Stimulated activated memory B cell treated with anti-CD40 and anti-IgM and Interleukin-4, amounts not matched to agents 10 μg/mL and 1 μg/mL and 100 μg/mL, for 72 hours (primary cell): Measurements from ENCODE around the gene MAPK8.
"Not testable (repeated sequence)": the region's sequence is repeated elsewhere in the genome, so short reads cannot be mapped to it uniquely, and the experiment has no call there.

Source experiments
- ATAC-seq: fragments of 150-1000 bp; cut with Tn5 transposase; 2 replicates; pipeline ENCODE4 v1.10.0; 2021
- H3K27ac Mint-ChIP-seq: one replicate; pipeline ENCODE4 v1.8.0; 2022; ENCODE audit warnings: mild to moderate bottlenecking, mixed read lengths
- H3K27me3 Mint-ChIP-seq: one replicate; pipeline ENCODE4 v1.8.0; 2022; ENCODE audit warnings: mixed read lengths
- H3K36me3 Mint-ChIP-seq: one replicate; pipeline ENCODE4 v1.8.0; 2022; ENCODE audit warnings: mixed read lengths
- H3K4me1 Mint-ChIP-seq: one replicate; pipeline ENCODE4 v1.8.0; 2022; ENCODE audit warnings: mixed read lengths
- H3K4me3 Mint-ChIP-seq: one replicate; pipeline ENCODE4 v1.8.0; 2022; ENCODE audit warnings: mild to moderate bottlenecking, moderate library complexity, mixed read lengths
- H3K9me3 Mint-ChIP-seq: one replicate; pipeline ENCODE4 v1.8.0; 2022; ENCODE audit warnings: mixed read lengths

MAPK8 gene

GRCh38 chr10:48340734-48341133, 34.3 kb downstream of the MAPK8 start:
- ATAC-seq: no peak
- no peaks in the 10 kb centered on the region for H3K27me3 Mint-ChIP-seq
- H3K4me1 Mint-ChIP-seq: peaks cover 34% of the 10 kb centered on the region
- H3K36me3 Mint-ChIP-seq: peaks cover 34% of the 10 kb centered on the region
- no peak overlapping the region for H3K4me3 Mint-ChIP-seq
- H3K27ac Mint-ChIP-seq: no peak overlapping the region
- H3K9me3 Mint-ChIP-seq: peaks cover 13% of the 10 kb centered on the region

DNA sequence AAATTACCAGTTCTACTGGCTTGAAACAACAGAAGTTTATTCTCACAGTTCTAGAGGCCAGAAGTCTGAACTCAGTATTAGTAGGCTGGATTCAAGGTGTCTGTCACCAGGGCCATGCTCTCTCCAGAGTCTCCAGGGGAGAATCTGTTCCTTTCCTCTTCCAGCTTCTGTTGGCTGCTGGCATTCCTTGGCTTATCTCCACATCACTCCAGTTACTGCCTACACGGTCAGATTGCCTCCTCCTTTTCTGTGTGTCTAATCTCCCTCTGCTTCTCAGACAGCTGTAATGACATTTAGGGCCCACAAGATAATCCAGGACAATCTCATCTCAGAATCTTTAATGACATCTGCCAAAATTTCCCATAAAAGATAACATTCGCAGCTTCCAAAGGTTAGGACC, 36.6 kb downstream of the MAPK8 start:
- H3K4me1 Mint-ChIP-seq: peaks cover 19% of the 10 kb centered on the region
- no peak overlapping the region for H3K27ac Mint-ChIP-seq
- no peak for ATAC-seq
- peaks cover 15% of the 10 kb centered on the region for H3K9me3 Mint-ChIP-seq
- no peaks in the 10 kb centered on the region for H3K27me3 Mint-ChIP-seq
- no peak overlapping the region for H3K4me3 Mint-ChIP-seq
- H3K36me3 Mint-ChIP-seq: peaks cover 33% of the 10 kb centered on the region

DNA sequence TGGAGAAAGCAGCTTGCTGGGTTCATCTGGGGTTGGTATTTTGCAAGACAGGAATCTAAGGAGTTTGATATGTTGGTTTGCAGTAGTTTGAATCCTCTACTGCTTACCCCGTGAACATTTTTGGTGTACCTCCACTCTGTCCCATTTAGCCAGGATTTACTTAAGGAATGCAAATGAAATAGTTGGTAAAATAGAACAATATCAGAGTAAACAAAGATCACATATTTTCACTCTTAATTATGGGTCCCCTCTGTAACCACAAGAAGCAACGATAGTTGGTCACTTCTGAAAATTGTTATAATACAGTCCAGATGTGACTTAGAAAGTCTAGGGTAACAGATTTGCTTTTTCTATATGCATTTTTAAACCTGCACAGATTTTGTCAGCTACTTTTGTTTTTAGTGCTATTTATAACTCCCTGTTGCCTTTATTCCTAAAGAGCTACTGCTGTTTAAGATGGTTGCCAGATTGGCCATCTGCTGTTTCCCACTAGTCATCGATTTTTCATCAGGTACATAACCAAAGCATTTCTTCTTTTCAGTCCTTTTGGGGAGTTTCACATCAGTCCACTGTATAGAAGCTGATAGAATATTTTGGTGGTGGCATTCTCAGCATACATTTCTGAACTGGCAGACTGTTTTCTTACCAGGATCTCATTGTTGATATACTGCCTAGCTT, 37.6 kb downstream of the MAPK8 start:
- H3K36me3 Mint-ChIP-seq: peaks cover 33% of the 10 kb centered on the region
- H3K4me3 Mint-ChIP-seq: no peak overlapping the region
- H3K9me3 Mint-ChIP-seq: peaks cover 15% of the 10 kb centered on the region
- H3K27me3 Mint-ChIP-seq: no peaks in the 10 kb centered on the region
- no peak for ATAC-seq
- no peak overlapping the region for H3K27ac Mint-ChIP-seq
- peaks cover 12% of the 10 kb centered on the region for H3K4me1 Mint-ChIP-seq

GRCh38 chr10:48346248-48346647, 39.8 kb downstream of the MAPK8 start:
- peaks cover 17% of the 10 kb centered on the region for H3K4me1 Mint-ChIP-seq
- peaks cover 40% of the 10 kb centered on the region for H3K36me3 Mint-ChIP-seq
- H3K27ac Mint-ChIP-seq, H3K4me3 Mint-ChIP-seq, H3K27me3 Mint-ChIP-seq, ATAC-seq: not testable (repeated sequence)
- peaks cover 15% of the 10 kb centered on the region for H3K9me3 Mint-ChIP-seq

DNA sequence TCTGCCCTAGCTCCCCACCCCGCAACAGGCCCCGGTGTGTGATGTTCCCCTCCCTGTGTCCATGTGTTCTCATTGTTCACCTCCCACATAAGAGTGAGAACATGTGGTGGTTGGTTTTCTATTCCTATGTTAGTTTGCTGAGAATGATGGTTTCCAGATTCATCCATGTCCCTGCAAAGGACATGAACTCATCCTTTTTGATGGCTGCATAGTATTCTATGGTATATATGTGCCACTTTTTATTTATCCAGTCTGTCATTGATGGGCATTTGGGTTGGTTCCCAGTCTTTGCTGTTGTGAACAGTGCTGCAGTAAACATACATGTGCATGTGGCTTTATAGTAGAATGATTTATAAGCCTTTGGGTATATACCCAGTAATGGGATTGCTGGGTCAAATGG, 41.1 kb downstream of the MAPK8 start:
- peaks cover 31% of the 10 kb centered on the region for H3K36me3 Mint-ChIP-seq
- ATAC-seq, H3K27me3 Mint-ChIP-seq, H3K27ac Mint-ChIP-seq, H3K4me3 Mint-ChIP-seq: not testable (repeated sequence)
- H3K9me3 Mint-ChIP-seq: peaks cover 12% of the 10 kb centered on the region
- peaks cover 12% of the 10 kb centered on the region for H3K4me1 Mint-ChIP-seq

GRCh38 chr10:48347943-48348342, 41.5 kb downstream of the MAPK8 start:
- H3K4me3 Mint-ChIP-seq, ATAC-seq, H3K27me3 Mint-ChIP-seq, H3K27ac Mint-ChIP-seq: not testable (repeated sequence)
- peaks cover 12% of the 10 kb centered on the region for H3K4me1 Mint-ChIP-seq
- peaks cover 28% of the 10 kb centered on the region for H3K36me3 Mint-ChIP-seq
- peaks cover 12% of the 10 kb centered on the region for H3K9me3 Mint-ChIP-seq

- ATAC-seq: no peak
- Mint-ChIP-seq H3K4me1 (peaks cover 30% of the 10 kb centered on the region), H3K27ac (no peak overlapping the region), H3K36me3 (peaks cover 20% of the 10 kb centered on the region), H3K4me3 (no peak overlapping the region), H3K27me3 (no peaks in the 10 kb centered on the region), H3K9me3 (peaks cover 7% of the 10 kb centered on the region)
Measured at GRCh38 chr10:48353246-48353645, 46.8 kb downstream of the MAPK8 start.

DNA sequence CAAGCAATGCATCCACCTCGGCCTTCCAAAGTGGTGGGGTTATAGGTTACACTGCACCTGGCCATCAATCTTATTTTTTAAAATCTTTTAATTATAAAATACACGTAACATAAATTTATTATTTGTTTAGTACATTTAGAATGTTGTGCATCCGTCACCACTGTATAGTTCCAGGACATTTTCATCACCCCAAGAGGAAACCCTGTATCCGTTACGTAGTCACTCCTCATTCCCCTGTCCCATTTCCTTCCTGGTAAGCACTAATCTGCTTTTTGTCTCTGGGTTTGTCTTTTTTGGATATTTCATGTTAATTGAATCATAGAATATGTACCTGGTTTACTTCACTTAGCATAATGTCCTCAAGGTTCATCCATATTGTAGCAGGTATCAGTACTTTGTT, 51.2 kb downstream of the MAPK8 start:
- no peaks in the 10 kb centered on the region for H3K27me3 Mint-ChIP-seq
- peaks cover 2% of the 10 kb centered on the region for H3K9me3 Mint-ChIP-seq
- no peak overlapping the region for H3K27ac Mint-ChIP-seq
- H3K4me3 Mint-ChIP-seq: no peak overlapping the region
- no peak for ATAC-seq
- peaks cover 41% of the 10 kb centered on the region for H3K4me1 Mint-ChIP-seq
- H3K36me3 Mint-ChIP-seq: peaks cover 5% of the 10 kb centered on the region

DNA sequence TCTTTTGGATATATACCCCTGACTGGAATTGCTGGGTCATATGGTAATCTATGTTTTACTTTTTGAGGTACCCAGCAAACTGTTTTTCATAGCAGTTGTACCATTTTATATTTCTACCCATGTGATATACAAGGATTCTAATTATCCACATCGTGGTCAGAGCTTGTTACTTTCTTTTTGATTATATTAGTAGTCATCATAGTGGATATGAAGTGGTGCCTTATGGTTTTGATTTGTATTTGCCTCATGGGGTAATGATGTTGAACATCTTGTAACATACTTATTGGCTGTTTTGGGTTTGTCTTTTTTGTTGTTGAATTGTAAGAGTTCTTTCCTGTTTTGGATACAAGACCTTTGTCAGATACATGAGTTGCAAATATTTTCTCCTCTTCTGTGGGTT, 51.7 kb downstream of the MAPK8 start:
- peaks cover 44% of the 10 kb centered on the region for H3K4me1 Mint-ChIP-seq

DNA sequence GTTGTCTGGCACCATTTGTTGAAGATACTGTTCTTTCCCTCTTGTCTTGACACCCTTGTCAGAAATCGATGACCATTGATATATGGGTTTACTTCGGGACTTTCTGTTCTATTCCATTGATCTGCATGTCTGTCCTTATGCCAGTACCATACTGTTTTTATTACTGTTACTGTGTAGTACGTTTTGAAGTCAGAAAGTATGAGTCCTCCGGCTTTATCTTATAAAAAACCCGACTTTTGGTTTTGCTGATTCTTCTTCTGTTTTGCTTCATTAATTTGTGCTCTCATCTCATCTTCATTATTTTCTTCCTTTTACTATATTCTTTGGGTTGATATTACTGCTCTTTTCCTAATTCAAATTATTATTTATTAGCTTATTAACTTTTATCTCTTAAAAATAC, 52.4 kb downstream of the MAPK8 start:
- ATAC-seq: no peak
- Mint-ChIP-seq H3K36me3 (peaks cover under 1% of the 10 kb centered on the region), H3K4me1 (peaks cover 42% of the 10 kb centered on the region), H3K4me3 (no peak overlapping the region), H3K27me3 (no peaks in the 10 kb centered on the region), H3K9me3 (no peaks in the 10 kb centered on the region), H3K27ac (no peak overlapping the region)

More for the DNA sequence above, 51.7 kb downstream of the MAPK8 start:
- ATAC-seq: no peak
- no peak overlapping the region for H3K4me3 Mint-ChIP-seq
- peaks cover 5% of the 10 kb centered on the region for H3K36me3 Mint-ChIP-seq
- H3K9me3 Mint-ChIP-seq: peaks cover 2% of the 10 kb centered on the region
- H3K27me3 Mint-ChIP-seq: no peaks in the 10 kb centered on the region
- H3K27ac Mint-ChIP-seq: no peak overlapping the region

GRCh38 chr10:48361176-48361575, 54.7 kb downstream of the MAPK8 start:
- no peaks in the 10 kb centered on the region for H3K36me3 Mint-ChIP-seq
- H3K27ac Mint-ChIP-seq: no peak overlapping the region
- peaks cover 42% of the 10 kb centered on the region for H3K4me1 Mint-ChIP-seq

GRCh38 chr10:48363617-48364355, 57.3 kb downstream of the MAPK8 start:
- Mint-ChIP-seq H3K9me3 (no peaks in the 10 kb centered on the region), H3K27me3 (no peaks in the 10 kb centered on the region), H3K4me1 (peaks cover 25% of the 10 kb centered on the region), H3K4me3 (no peak overlapping the region), H3K27ac (no peak overlapping the region), H3K36me3 (no peaks in the 10 kb centered on the region)
- ATAC-seq: no peak

More at GRCh38 chr10:48361176-48361575, 54.7 kb downstream of the MAPK8 start:
- Mint-ChIP-seq H3K9me3 (no peaks in the 10 kb centered on the region), H3K4me3 (no peak overlapping the region), H3K27me3 (no peaks in the 10 kb centered on the region)
- no peak for ATAC-seq

DNA sequence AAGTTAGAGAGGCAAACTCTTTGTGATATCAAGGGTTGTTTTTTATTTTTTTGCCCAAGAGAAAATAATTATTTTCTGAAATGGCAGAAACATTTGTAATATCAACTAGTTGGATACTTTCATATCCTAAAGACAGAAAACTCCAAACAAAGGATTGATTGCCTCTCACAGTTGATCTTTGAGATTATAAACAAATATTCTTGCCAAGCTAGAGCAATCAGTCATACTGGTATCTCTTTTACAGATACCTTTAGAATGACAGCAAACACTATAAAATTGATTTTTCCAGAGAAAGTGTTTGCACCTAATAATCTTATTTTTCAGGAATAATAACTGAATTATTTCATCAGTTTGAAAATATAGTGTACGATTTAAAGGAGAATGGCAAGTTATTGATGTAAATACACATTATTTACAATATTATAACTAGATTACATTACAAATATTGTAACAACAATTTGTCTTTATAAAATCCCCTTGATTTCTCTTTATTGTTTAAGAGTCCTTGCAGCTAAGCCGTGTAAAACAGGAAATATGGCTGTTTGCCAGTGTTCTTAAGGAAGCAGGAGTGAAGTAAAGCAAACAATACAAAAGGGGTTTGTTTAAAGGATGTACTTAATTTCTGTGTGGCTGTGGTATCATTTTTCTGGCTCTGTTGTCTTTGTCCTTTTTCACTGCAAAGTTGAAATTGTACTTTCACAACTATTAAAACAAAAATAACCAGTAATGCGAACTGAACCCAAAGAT, 58.4 kb downstream of the MAPK8 start:
- Mint-ChIP-seq H3K27me3 (no peaks in the 10 kb centered on the region), H3K27ac (no peak overlapping the region), H3K9me3 (no peaks in the 10 kb centered on the region), H3K4me1 (peaks cover 21% of the 10 kb centered on the region), H3K36me3 (no peaks in the 10 kb centered on the region), H3K4me3 (no peak overlapping the region)
- ATAC-seq: no peak

DNA sequence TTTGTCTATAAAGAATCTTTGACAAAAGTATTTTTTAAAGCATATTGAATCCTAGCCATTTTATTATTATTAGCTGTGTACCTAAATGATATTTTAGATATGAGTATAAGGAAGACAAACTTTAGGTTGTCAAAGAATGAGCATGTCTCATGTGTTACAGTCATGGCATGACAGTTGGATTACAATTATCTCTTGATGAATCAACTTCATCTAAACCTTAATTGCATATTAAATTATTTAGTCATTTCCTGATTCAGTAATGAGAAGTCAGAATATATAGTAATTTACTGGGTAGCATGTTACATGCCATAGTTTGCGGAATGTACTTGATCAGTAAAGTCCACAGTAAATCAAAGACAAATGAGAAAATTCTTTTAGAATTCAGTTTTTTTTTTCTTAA, 59.2 kb downstream of the MAPK8 start:
- ATAC-seq: no peak
- Mint-ChIP-seq H3K4me1 (peaks cover 15% of the 10 kb centered on the region), H3K9me3 (no peaks in the 10 kb centered on the region), H3K36me3 (no peaks in the 10 kb centered on the region), H3K4me3 (no peak overlapping the region), H3K27me3 (no peaks in the 10 kb centered on the region), H3K27ac (no peak overlapping the region)

DNA sequence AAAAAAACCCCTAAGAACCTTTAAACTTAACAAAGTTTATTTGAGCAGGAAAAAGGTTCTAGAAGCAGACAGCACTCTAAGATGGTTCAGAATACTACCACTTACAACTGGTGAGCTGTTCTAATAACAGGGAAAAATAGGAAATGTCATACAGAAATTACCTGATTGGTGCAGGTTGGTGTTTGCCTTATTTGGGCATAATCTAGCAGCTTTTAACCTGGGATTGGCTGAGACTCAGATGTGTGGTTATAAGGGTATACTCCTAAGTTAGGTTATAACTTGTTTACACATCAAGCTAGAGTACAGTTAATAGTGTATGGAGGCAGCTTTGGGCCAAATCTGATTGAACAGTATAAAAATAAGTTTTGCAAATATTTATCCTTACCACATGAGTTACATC, 59.8 kb downstream of the MAPK8 start:
- no peak overlapping the region for H3K4me3 Mint-ChIP-seq
- H3K27ac Mint-ChIP-seq: no peak overlapping the region
- no peaks in the 10 kb centered on the region for H3K36me3 Mint-ChIP-seq
- no peaks in the 10 kb centered on the region for H3K27me3 Mint-ChIP-seq
- no peaks in the 10 kb centered on the region for H3K9me3 Mint-ChIP-seq
- ATAC-seq: no peak
- peaks cover 12% of the 10 kb centered on the region for H3K4me1 Mint-ChIP-seq
